ENCODE measurements around the gene FHIP1B. TPM values are rescaled to one million over a fixed set of nuclear protein-coding genes. Genes with fewer than 3 reads are reported as not detected.

The FHIP1B gene
- total RNA-seq (2022; extraction: Qiagen RNA extraction; ENCODE audit: low read depth), result 13.4 to 17.9 TPM (median 17.2 TPM) in 5 replicates

GRCh38 chr11:6234387-6235107 lies at the start of gene FHIP1B:
Gene FHIP1B, minus strand, starts transcription at chr11:6234636. Its CDS starts 10,120 bp downstream, at chr11:6224516.

GRCh38 chr11:6238902-6239301 lies 4.5 kb upstream of the FHIP1B start, which contains the start of gene CNGA4:
Gene CNGA4, plus strand, starts transcription at chr11:6239089. Its CDS starts 118 bp downstream, at chr11:6239207.

GRCh38 chr11:6205366-6205765 lies 29.1 kb downstream of the FHIP1B start, which contains the start of gene C11orf42:
Gene C11orf42, plus strand, starts transcription at chr11:6205557. Its CDS starts 59 bp downstream, at chr11:6205616.

GRCh38 chr11:6199174-6199810 lies 35.1 kb downstream of the FHIP1B start, which contains the start of gene OR52W1:
Gene OR52W1, plus strand, starts transcription at chr11:6199224. Its CDS starts 0 bp downstream, at chr11:6199224.

GRCh38 chr11:6170226-6170625 lies 64.2 kb downstream of the FHIP1B start, which contains the start of gene OR52B2:
Gene OR52B2, minus strand, starts transcription at chr11:6170326. Its CDS starts 0 bp downstream, at chr11:6170326.

Other genes with a start within 250 kb of the FHIP1B start
- not detected in 5 replicates for gene OR52L1, start 247.7 kb downstream of the FHIP1B start, total RNA-seq (2022; extraction: Qiagen RNA extraction; ENCODE audit: low read depth)
- gene OR56A4, start 227.7 kb downstream of the FHIP1B start, total RNA-seq (2022; extraction: Qiagen RNA extraction; ENCODE audit: low read depth), result not detected in 5 replicates
- not detected in 5 replicates for gene OR56A1, start 203.9 kb downstream of the FHIP1B start, total RNA-seq (2022; extraction: Qiagen RNA extraction; ENCODE audit: low read depth)
- not detected in 5 replicates for gene OR56B4, start 127.0 kb downstream of the FHIP1B start, total RNA-seq (2022; extraction: Qiagen RNA extraction; ENCODE audit: low read depth)
- gene OR52B2, start 64.3 kb downstream of the FHIP1B start, total RNA-seq (2022; extraction: Qiagen RNA extraction; ENCODE audit: low read depth), result not detected in 5 replicates
- not detected in 5 replicates for gene OR52W1, start 35.4 kb downstream of the FHIP1B start, total RNA-seq (2022; extraction: Qiagen RNA extraction; ENCODE audit: low read depth)
- gene C11orf42, start 29.1 kb downstream of the FHIP1B start, total RNA-seq (2022; extraction: Qiagen RNA extraction; ENCODE audit: low read depth), result not detected in 5 replicates
- gene CNGA4, start 4.5 kb upstream of the FHIP1B start, total RNA-seq (2022; extraction: Qiagen RNA extraction; ENCODE audit: low read depth), result 0.07 to 0.10 TPM (median 0.08 TPM) in 3 of 5 replicates, not detected in the others
- not detected in 5 replicates for gene CCKBR, start 25.2 kb upstream of the FHIP1B start, total RNA-seq (2022; extraction: Qiagen RNA extraction; ENCODE audit: low read depth)
- 24.7 to 34.0 TPM (median 26.6 TPM) in 5 replicates for gene CAVIN3, start 85.9 kb upstream of the FHIP1B start, total RNA-seq (2022; extraction: Qiagen RNA extraction; ENCODE audit: low read depth)
- 10.2 to 13.1 TPM (median 11.4 TPM) in 5 replicates for gene SMPD1, start 155.8 kb upstream of the FHIP1B start, total RNA-seq (2022; extraction: Qiagen RNA extraction; ENCODE audit: low read depth)
- gene APBB1, start 184.5 kb upstream of the FHIP1B start, total RNA-seq (2022; extraction: Qiagen RNA extraction; ENCODE audit: low read depth), result 17.0 to 20.3 TPM (median 17.8 TPM) in 5 replicates
- gene HPX, start 206.4 kb upstream of the FHIP1B start, total RNA-seq (2022; extraction: Qiagen RNA extraction; ENCODE audit: low read depth), result 0.32 to 1.4 TPM (median 0.49 TPM) in 5 replicates
- 14.9 to 21.1 TPM (median 18.1 TPM) in 5 replicates for gene TRIM3, start 239.3 kb upstream of the FHIP1B start, total RNA-seq (2022; extraction: Qiagen RNA extraction; ENCODE audit: low read depth)
- 54.9 to 61.4 TPM (median 59.2 TPM) in 5 replicates for gene ARFIP2, start 246.7 kb upstream of the FHIP1B start, total RNA-seq (2022; extraction: Qiagen RNA extraction; ENCODE audit: low read depth)
- gene TIMM10B, start 246.9 kb upstream of the FHIP1B start, total RNA-seq (2022; extraction: Qiagen RNA extraction; ENCODE audit: low read depth), result 26.4 to 38.9 TPM (median 37.1 TPM) in 5 replicates